A549 treated with CORT108297 at 1 μM for 4 hours (cell line): ENCODE results near the gene GALK2. TPM values are rescaled to one million over a fixed set of nuclear protein-coding genes. Genes with fewer than 3 reads are reported as not detected.

Source experiments
- total RNA-seq: library from RNA; stranded (reverse); fragments of 200-300 nt; extraction: Qiagen RNA extraction; gene quantifications from 5 replicates; pipeline ENCODE4 v1.2.3, GENCODE V29; 2022

GALK2 gene
- 19.5 to 26.3 TPM (median 20.8 TPM) in 5 replicates for total RNA-seq

GRCh38 chr15:49169880-49170597, at the start of gene GALK2:
Gene GALK2 (plus strand): TSS chr15:49170247. CDS start chr15:49170323, 76 bp downstream.

GRCh38 chr15:49155110-49155833, 14.8 kb upstream of the GALK2 start, which contains the start of gene COPS2:
Gene COPS2 (minus strand): TSS chr15:49155599. CDS start chr15:49155578, 21 bp downstream.

Other genes with a start within 250 kb of the GALK2 start
- gene SHC4, start 206.3 kb upstream of the GALK2 start, total RNA-seq, result 0.83 to 1.5 TPM (median 0.89 TPM) in 5 replicates
- 5.5 to 8.6 TPM (median 7.3 TPM) in 5 replicates for gene SECISBP2L, start 123.8 kb upstream of the GALK2 start, total RNA-seq
- 55.3 to 107 TPM (median 58.0 TPM) in 5 replicates for gene COPS2, start 14.6 kb upstream of the GALK2 start, total RNA-seq